ENCODE results near the gene THAP2.
A peak's percentile ranks its signal among the peaks of the same experiment; 100 is the strongest.

The THAP2 gene

DNA sequence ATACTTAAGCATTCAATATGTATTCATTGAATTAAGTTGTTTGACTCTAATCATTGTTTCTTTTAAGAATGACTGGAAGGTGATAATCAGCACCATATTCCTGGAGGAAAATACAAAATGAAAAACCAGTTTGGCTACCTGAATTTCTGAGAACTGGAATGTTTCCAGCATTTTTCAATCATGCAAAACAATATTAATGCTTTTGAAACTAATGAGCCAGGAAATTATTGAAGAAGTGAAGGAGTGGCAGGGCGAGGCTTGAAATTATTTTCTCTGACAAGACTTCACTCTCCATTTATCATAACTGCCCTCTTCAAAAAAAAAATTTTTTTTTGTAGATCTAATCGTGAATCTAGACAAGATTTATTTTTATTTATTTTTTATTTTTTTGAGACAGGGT, 40.8 kb downstream of the THAP2 start:
- DNase-seq: no peak

- DNase-seq: no peak
These were observed 44.6 kb downstream of the THAP2 start for GRCh38 chr12:71708658-71709057.

GRCh38 chr12:71710276-71711125, 46.4 kb downstream of the THAP2 start:
- peak; percentile 12 for DNase-seq

- no peak for DNase-seq
These were observed 54.5 kb downstream of the THAP2 start for GRCh38 chr12:71718611-71719010.

- no peak for DNase-seq
These were observed 55.7 kb downstream of the THAP2 start for GRCh38 chr12:71719647-71720370.

DNA sequence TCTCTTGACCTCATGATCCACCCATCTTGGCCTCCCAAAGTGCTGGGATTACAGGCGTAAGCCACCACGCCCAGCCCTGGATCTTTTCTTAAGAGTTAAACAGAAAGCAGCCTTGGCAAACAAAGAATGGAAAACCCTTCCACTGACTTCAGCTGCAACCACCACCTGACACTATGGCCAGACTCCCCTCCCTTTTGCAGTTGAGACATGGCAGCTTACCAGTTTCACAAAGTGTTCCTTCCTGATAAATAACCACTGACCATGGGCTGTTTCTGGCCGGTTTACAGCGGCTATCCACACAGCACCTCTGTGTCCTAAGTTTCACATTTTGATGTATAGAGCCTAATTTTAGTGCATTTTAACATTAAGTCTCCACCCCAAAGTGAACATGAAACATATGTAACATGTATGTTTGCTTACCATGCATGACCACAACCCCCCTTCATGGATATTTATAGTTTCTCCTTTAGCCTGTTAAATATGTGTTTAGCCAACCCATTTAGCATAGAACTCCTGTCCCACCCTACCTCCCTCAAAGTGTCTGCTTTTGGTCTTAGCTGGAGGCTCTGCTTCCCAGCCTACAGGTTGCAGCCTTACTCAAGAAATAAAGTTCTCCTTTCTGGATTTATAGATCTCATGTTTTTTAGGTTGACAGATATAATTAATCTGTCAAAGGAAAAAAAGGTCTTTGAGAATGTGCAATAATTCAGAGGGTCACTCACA, 57.8 kb downstream of the THAP2 start:
- DNase-seq: no peak

GRCh38 chr12:71725011-71725410, 60.9 kb downstream of the THAP2 start:
- DNase-seq: no peak

DNA sequence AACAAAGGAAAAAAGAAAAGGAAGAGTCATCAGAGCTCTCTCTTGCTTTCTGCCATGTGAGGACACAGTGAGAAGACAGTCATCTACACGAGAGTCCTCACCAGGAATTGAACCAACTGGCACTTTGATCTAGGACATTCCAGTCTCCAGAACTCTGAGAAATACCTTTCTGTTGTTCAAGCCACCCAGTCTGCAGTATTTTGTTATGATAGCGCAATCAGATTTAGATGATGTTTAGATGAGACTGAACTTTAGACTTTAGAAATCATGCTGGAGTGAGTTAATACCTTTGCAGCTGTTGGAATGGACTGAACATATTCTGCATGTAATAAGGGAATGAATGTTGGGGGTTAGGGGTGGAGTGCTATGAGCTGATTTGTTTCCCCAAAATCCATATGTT, 62.4 kb downstream of the THAP2 start:
- DNase-seq: no peak

- peak; percentile 13 for DNase-seq
These were observed 63.9 kb downstream of the THAP2 start for GRCh38 chr12:71727958-71728357.
